Activated gamma-delta T cell treated with anti-CD3 and anti-CD28 coated beads, Interleukin-2, amount 50 U/mL, for 16 hours (primary cell): ENCODE results near the gene TPST1.
"Not testable (repeated sequence)": the region's sequence is repeated elsewhere in the genome, so short reads cannot be mapped to it uniquely, and the experiment has no call there.

Experiments
- DNase-seq: peaks from one replicate; pipeline ENCODE4 v3.0.0-alpha.2; 2020; ENCODE audit warnings: low read depth

The TPST1 gene

GRCh38 chr7:66380272-66380888 lies 175.2 kb downstream of the TPST1 start:
- DNase-seq: no peak

- not testable (repeated sequence) for DNase-seq
Measured at GRCh38 chr7:66382182-66382923, 177.2 kb downstream of the TPST1 start.

- DNase-seq: not testable (repeated sequence)
Measured at GRCh38 chr7:66385191-66385905, 180.2 kb downstream of the TPST1 start.

GRCh38 chr7:66395128-66395571 lies 190.0 kb downstream of the TPST1 start:
- not testable (repeated sequence) for DNase-seq

GRCh38 chr7:66396052-66396451 lies 190.9 kb downstream of the TPST1 start:
- DNase-seq: not testable (repeated sequence)

- DNase-seq: not testable (repeated sequence)
Measured at GRCh38 chr7:66398841-66399240, 193.7 kb downstream of the TPST1 start.

GRCh38 chr7:66399566-66399965 lies 194.4 kb downstream of the TPST1 start:
- no peak for DNase-seq

GRCh38 chr7:66400400-66400799 lies 195.3 kb downstream of the TPST1 start:
- no peak for DNase-seq

GRCh38 chr7:66401126-66401525 lies 196.0 kb downstream of the TPST1 start:
- DNase-seq: not testable (repeated sequence)

GRCh38 chr7:66401932-66402331 lies 196.8 kb downstream of the TPST1 start:
- not testable (repeated sequence) for DNase-seq

GRCh38 chr7:66403564-66403963 lies 198.4 kb downstream of the TPST1 start:
- no peak for DNase-seq

- DNase-seq: no peak
Measured at GRCh38 chr7:66409493-66409892, 204.4 kb downstream of the TPST1 start.
